Glomerular visceral epithelial cell (primary cell): ENCODE data around the gene CORO2A.
A peak's percentile ranks its signal among the peaks of the same experiment; 100 is the strongest.

ENCODE experiments used
- DNase-seq: peaks from one replicate; pipeline ENCODE4 v3.0.0-alpha.2; 2016; ENCODE audit errors: extremely low spot score

CORO2A gene

GRCh38 chr9:98219794-98220370 lies 27.4 kb upstream of the CORO2A start:
- DNase-seq = no peak

- no peak for DNase-seq
Measured at GRCh38 chr9:98219364-98219716, 26.9 kb upstream of the CORO2A start.

DNA sequence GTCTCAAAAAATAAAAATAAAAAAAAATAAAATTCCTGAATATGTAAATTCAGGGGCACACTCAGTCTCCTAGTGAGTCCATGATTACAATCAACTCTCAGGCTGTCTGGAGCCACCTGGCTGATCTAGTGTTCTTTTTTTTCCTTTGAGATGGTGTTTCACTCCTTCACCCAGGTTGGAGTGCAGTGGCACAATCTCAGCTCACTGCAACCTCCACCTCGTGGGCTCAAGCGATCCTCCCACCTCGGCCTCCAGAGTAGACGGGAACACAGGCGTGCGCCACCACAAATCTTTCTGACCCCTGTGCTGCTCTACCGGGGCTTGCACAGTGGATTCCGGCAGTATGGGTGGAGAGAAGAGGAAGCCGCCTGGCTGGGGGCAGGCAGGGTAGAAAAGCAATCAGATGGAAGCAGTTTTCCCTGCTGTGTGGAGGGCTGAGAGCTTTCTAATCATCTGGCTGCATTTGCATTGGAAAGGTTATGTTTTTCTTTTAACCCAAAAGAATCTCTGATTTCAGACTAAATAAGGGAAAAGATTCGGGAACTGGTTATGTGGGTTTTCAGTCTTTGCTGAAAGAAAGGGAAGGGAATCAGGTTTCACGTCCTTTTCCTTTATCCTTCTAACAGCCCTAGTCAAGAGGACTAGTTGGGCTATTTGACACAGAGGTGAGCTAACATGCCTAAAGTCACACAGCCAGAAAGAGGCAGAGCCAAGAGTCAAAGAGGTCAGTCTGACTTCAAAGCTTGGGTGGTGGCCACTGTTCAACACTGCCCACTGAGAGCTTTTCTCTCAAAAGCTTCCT lies 26.3 kb upstream of the CORO2A start:
- DNase-seq = no peak

DNA sequence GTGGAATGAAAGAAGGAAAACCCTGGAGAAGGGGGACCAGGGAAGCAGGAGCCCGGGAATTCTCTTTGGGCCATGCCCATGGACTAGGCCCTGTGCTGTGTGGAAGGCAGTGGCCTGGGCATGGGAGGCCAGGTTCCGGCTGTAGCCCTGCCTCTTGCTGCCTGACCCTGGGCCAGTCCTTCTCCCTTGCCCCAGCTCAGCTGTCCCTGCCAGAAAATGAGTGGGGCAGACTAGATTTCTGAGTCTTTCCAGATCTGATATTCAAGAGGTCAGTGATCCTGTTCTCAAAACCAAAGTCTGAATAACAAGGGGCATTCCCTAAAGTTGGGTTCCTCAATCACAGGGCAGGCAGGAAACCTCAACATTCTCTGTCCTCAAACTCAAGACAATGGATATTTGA lies 24.8 kb upstream of the CORO2A start:
- no peak for DNase-seq

DNA sequence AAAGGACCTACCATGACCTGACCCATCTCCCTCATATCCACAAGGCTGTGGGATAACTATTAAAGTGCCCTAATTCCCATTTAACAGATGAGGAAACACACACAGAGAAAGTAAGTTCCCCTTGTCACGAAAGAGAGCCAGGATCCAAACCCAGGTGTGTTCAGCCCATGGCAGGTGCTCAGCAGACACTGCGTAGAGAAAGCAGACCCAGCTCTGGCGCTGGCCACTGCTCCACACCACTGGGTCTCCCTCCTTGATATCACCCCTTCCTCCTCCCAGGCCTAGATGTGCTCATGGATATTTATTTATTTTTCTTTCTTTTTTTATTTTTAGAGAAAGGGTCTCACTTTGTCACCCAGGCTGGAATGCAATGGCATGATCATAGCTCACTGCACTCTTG lies 24.0 kb upstream of the CORO2A start:
- DNase-seq = no peak

DNA sequence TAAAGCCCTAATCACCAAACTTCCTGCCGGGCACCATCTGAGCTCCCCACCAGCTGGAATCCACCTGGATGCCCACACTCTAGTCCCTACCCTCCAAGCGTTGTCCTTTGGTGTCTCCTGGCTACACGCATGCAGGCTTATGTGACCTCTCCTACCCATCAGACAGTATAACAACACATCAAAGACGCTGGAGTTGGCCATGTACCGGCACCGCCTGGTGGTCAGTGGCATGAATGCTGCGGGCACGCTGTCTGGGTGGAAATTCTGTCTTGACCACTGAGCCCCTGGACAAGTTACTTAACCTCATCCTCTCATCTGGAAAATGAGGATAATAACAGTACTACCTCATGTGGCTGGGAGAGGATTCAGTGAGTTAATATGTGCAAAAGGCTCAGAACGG lies 23.4 kb upstream of the CORO2A start:
- peak; percentile 58 for DNase-seq

GRCh38 chr9:98215271-98215670 lies 22.8 kb upstream of the CORO2A start:
- peak; percentile 17 for DNase-seq

- DNase-seq = no peak
Measured at GRCh38 chr9:98214811-98215210, 22.4 kb upstream of the CORO2A start.

DNA sequence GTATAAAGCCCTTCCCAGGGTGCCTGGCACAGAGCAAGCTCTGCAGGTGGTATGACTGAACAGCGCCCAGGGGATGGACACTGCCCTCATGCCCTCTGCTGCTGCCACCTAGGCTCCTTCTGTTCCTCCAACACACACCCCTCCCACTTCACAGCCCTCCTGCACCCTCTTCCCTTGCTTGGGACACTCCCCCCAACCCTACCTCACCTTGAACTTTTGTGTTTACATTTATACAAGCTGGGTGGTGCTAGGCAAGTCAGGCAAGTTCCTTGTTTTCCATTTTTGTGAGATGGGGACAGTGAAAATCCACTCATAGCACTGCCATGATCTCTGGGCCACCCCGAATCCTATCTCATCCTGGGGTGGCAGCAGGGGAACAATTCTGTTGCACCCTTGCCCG lies 18.8 kb upstream of the CORO2A start:
- DNase-seq = no peak

- no peak for DNase-seq
Measured at GRCh38 chr9:98210435-98210834, 18.0 kb upstream of the CORO2A start.

DNA sequence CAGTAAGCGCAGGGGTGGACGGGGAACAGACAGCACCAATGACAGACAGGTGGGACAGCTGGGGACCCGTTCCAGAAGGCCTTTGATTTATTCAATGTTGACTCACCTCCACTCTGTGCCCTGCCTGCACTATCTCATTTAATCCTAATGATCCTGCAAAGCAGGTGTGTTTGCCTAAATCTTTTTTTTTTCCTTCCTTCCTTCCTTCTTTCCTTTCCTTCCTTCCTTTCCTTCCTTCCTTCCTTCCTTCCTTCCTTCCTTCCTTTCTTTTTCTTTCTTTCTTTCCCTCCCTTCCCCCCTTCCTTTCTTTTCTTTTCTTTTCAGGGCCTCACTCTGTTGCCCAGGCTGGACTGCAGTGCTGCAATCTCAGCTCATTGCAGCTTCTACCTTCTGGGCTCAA lies 17.1 kb upstream of the CORO2A start:
- no peak for DNase-seq

- no peak for DNase-seq
Measured at GRCh38 chr9:98208635-98209034, 16.2 kb upstream of the CORO2A start.

DNA sequence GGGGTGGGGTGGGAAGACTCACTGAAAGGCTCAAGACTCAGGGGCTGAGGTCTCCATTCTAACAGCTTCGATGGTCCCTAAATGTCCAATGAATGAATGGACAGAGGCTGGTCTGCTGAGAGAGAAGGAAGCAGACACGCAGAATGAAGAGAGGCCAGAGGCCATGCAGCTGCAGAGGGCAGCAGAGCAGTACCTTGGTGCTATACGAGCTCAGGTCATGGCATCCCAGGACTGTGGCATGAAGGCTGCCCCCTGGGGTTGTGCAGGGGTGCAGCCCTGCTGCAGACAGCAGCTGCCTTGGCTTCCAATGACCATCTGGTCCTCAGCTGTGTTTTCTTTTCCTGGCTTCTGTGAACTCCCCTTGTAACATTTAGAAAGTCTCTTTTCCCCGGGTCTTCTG lies 15.2 kb upstream of the CORO2A start:
- no peak for DNase-seq

DNA sequence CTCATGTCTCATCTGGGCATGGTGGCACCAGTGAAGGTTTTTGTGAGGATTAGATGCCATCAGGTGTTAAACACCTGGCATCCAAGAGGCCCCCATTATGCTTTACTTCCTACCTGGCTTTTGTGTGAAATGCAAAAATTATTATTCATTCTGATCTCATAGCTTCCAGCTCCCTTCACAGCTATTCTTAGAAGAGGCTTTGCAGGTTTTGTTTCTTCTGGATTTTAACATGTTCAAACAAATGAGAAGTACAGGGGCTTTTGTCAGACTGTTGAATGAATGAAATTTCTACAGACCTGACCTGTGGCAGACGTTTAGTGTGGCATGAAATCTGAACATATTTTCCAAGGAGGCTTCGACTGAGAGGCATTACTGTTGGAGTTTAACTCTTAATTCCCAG lies 14.3 kb upstream of the CORO2A start:
- no peak for DNase-seq

GRCh38 chr9:98204692-98205091 lies 12.3 kb upstream of the CORO2A start:
- DNase-seq = no peak

- DNase-seq = no peak
Measured at GRCh38 chr9:98203153-98203552, 10.7 kb upstream of the CORO2A start.

DNA sequence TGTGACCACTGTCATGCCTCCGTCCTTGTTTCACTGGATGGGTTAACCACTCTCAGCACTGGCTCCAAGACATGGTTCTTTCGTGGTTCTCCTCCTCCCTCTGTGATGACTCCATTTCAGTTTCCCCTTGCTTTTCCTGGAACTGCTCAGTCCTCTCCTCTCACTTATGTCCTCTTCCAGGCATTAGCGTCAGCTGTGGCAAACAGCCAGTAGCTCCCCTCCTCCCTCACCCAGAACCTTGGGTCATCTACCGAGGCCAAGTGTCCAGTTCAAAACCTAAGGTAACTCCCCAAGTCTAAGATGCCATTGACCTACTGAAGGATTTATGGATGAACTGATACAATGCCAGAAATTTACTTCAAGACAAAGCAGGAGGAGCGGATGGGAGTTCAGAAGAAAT lies 9.8 kb upstream of the CORO2A start:
- DNase-seq = no peak

DNA sequence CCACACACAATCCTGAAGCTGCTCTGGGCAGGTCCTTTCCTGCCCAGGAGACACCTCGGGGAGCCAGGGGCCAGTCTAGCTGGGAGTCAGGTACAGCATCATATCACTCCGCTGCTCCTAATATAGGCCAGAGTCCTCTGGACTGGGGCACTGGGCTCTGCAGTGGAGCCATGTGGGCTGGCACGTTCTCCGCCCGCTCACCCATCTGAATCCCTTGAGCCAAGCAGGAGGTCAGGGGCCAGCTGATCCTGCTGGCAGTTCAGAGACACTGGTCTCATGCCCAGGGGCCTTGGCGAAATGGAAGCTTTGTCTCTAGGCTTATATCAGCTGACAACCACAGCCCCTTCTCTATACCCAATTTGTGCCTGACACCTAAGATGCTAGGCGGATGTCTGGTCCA lies 9.3 kb upstream of the CORO2A start:
- DNase-seq = no peak

DNA sequence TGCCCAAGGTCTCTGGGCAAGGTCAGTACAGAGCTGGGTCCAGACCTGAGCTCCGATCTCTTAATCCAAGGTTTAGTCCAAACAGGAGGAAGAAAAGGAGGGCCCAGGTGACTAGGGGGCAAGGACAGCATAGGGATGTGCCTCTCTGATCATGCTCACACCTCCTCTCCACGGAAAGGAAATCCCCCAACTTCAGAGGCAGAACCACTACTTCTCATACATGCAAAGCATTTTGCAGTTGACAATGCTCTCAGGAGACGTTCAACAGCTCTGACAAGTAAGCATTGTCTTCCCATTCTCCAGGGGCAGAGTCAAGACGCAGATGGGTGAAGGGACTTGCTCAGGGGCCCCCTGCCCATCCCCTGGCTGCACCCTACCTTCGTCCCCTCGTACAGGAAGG lies 8.7 kb upstream of the CORO2A start:
- DNase-seq = no peak

- no peak for DNase-seq
Measured at GRCh38 chr9:98199388-98200033, 7.1 kb upstream of the CORO2A start.

GRCh38 chr9:98195671-98196070 lies 3.2 kb upstream of the CORO2A start:
- DNase-seq = no peak

DNA sequence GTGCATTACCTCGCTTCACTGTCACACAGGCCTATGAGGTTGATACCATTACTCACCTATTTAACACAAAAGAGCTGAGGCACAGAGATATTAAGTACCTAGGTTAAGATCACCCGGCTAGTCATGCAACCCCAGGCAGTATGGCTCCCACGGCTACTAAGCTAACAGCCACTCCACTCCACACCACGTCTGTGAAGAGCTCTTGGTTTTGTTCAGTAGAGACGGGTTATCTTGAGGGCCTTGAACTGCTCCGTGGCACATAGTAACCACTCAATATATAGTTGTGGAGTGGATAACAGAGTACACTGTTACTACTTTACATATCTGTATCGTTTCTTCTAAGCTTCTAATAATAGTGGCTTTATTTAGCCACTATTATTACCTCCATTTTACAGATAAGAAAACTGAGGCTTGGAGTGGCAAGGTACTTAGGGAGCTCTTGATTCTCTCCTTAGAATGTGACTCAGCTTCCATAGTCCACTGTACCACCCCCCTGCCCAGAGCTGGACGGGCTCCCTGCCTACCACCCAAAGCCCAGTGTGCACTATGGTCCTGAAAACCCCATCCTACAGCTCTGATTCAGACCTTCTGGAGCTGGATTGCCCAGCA lies 1.0 kb upstream of the CORO2A start:
- DNase-seq = no peak
